GM18858 (cell line): ENCODE data around the gene NPHS2.
"Not testable (repeated sequence)": the region's sequence is repeated elsewhere in the genome, so short reads cannot be mapped to it uniquely, and the experiment has no call there.

Experiments
- ATAC-seq: cut with Tn5 transposase; IDR thresholded peaks from one replicate; pipeline ENCODE4 v1.9.1; 2021; ENCODE audit not compliant: unreplicated experiment

The NPHS2 gene

DNA sequence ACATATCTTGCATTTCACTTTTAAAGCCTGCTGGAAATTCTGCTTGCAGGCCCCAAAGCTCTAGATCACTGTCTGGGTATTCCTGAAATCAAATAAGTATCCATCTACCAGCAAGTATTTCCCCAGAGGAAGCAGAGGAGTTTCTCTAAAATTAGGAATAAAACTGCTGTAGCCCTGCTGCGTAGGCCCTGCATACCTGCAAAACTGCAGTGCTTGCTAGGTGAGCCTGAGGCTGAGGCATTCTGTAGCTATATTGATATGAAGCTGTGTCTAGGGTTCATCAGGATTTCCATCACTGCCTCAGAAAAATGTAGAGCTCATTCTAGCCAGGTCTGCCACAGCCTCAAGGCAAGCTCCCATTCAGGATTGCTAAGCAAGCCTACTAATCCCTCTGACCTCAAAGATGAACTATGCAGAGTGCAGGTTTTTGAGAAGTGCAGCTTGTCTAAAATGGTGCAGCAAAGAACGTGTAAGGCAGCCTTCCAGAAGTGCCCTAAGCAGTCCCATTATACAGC is 28.7 kb downstream of the NPHS2 start:
- ATAC-seq = no peak

DNA sequence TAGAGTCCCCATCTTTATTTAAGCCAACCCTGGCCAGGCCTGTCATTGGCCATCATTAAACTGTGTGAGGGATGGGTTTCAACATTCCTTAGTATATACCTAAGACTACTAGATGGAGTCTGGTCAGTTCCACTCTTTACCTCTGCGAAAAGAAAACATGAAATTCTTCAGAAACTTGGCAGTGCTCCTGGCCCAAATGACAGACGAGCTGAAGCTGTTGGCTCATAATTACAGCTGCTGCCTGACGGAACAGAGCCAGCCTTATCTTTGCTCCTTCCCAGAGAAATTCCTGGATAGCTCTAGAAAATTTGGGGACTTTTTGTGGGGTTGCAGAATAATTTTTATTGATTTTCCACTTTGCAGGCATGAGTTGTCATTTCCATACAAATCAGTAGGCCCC is 30.4 kb downstream of the NPHS2 start:
- ATAC-seq = no peak

GRCh38 chr1:179541774-179542173 is 34.0 kb downstream of the NPHS2 start:
- no peak for ATAC-seq

DNA sequence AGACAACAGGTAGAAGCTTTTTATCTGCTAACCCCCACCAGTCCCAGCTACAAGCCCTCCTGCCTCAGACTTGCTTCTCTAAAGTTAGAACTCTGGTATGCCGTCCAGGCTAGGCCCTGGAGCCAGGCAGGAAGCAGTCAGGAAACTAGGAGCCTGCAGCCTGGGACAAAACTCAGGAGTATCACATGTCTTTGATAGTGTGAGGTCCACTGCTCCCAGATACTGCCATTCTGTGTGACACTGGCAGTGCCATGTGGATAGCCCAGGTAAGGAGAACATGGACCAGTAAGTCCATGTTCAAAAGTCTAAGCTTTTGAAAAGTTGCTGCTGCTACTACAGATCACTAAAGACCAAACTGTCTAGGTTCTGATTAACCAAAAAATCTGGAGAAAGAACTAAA is 45.4 kb downstream of the NPHS2 start:
- no peak for ATAC-seq

GRCh38 chr1:179529482-179530195 is 46.1 kb downstream of the NPHS2 start:
- ATAC-seq = no peak

DNA sequence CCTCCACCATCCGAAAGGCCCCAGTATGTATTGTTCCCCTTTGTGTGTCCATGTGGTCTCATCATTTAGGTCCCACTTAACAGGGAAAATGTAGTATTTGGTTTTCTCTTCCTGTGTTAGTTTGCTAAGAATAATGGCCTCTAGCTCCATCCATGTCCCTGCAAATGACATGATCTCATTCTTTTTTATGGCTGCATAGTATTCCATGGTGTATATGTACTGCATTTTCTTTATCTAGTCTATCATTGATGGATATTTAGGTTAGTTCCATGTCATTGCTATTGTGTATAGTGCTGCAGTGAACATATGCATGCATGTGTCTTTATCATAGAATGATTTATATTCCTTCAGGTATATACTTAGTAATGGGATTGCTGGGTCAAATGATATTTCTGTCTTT is 57.2 kb downstream of the NPHS2 start:
- ATAC-seq = not testable (repeated sequence)

DNA sequence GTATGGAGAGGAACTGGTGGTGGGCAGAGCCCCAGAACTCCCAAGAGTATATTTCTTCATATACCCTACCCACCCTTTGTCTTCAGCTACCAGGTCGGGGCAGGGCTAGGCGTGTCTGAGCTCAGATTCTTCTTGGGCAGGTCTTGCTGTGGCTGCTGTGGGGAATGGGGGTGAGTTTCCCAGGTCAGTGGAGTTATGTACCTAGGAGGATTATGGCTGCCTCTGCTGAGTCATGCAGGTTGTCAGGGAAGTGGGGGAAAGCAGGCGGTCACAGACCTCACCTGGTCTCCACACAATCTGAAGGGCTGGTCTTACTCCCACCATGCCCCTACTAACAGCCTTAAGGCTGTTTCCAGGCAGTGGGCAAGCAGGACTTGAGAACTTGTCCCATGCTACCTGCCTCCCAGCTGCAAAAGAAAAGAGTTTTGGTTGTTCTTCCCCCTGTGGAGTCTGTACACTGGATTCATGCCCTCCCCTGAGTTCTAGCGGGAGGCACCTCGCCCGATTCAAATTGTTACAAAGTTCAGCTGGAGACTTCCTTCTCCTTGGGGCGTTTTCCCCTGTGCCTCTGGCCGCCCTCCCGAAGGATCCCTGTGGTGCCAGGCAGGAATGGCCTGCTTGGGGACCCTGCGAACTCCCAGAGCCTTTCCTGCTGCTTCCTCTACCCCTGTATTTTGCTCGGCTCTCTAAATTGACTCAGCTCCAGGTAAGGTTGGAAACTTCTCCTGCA is 58.6 kb downstream of the NPHS2 start:
- ATAC-seq = no peak

- peak; percentile 69 for ATAC-seq
Observed at GRCh38 chr1:179510038-179510437, 65.7 kb downstream of the NPHS2 start.

DNA sequence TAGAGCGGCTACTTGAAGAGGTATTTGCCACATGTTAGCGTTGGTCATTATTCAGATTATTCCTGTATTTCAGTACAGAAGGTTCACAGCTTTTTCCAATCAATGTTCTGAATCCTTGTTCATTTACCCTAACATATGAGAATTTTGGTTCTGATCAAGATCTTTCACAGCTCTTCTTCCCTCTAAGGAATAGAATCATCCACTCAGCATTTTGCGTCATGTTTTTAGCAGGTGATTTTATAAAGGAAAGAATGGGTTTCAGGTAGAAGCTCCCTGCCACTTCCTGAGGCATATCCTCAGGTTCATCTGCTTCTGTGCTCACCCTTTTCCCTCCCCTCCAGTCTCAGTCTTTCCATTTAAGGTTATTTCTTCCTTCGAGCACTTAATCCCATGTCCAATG is 66.4 kb downstream of the NPHS2 start:
- ATAC-seq = no peak

GRCh38 chr1:179506199-179506598 is 69.5 kb downstream of the NPHS2 start:
- ATAC-seq = no peak
